DND-41 (cell line): ENCODE measurements around the gene ACLY.

Source experiments
- EZH2 ChIP-seq: IDR thresholded peaks from 3 replicates; pipeline ENCODE4 v1.6.1; 2012; ENCODE audit warnings: borderline replicate concordance, low read depth, mild to moderate bottlenecking, moderate library complexity, low read length, inconsistent platforms; ENCODE audit not compliant: severe bottlenecking
- TF ChIP-seq, protein P1 (sequence below): IDR thresholded peaks from 2 replicates; pipeline ENCODE4 v1.5.1; 2012; ENCODE audit warnings: borderline replicate concordance, low read length, moderate library complexity, mild to moderate bottlenecking; ENCODE audit not compliant: poor library complexity, severe bottlenecking; ENCODE audit errors: extremely low read depth

DNA sequence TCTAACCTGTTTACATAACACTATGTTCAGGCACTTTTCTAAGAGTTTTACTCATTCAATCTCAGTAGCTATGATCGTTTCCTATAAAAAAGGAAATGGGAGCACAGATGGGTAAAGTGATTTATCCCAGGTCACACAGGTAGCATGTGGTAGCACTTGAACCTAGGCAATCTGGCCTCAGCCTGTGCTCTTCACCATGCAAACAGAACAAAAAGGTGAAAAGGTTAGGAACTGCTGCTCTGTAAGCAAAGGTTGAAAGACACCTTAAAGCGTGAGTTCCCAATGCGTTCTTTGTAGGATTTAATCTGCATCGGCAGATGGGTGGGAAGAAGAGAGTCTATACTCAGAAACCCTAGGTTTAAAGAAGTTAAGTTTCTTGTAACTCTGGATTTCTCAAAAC, 38.6 kb downstream of the ACLY start:
- TF ChIP-seq EZH2, result no peak
- TF ChIP-seq, protein P1, sequence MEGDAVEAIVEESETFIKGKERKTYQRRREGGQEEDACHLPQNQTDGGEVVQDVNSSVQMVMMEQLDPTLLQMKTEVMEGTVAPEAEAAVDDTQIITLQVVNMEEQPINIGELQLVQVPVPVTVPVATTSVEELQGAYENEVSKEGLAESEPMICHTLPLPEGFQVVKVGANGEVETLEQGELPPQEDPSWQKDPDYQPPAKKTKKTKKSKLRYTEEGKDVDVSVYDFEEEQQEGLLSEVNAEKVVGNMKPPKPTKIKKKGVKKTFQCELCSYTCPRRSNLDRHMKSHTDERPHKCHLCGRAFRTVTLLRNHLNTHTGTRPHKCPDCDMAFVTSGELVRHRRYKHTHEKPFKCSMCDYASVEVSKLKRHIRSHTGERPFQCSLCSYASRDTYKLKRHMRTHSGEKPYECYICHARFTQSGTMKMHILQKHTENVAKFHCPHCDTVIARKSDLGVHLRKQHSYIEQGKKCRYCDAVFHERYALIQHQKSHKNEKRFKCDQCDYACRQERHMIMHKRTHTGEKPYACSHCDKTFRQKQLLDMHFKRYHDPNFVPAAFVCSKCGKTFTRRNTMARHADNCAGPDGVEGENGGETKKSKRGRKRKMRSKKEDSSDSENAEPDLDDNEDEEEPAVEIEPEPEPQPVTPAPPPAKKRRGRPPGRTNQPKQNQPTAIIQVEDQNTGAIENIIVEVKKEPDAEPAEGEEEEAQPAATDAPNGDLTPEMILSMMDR, result no peak
